C4-2B (cell line): ENCODE measurements around the gene AMZ1.

Source experiments
- ZFX ChIP-seq: fragments of 450-650 bp; IDR thresholded peaks from 2 replicates; pipeline ENCODE4 v1.6.1; 2017
- TF ChIP-seq, protein P1 (sequence below): fragments of 450-650 bp; conservative IDR thresholded peaks from 2 replicates; pipeline ENCODE4 v1.5.1; 2017; ENCODE audit warnings: mild to moderate bottlenecking

GRCh38 chr7:2738766-2739549, 51.0 kb downstream of the AMZ1 start:
- TF ChIP-seq, protein P1, sequence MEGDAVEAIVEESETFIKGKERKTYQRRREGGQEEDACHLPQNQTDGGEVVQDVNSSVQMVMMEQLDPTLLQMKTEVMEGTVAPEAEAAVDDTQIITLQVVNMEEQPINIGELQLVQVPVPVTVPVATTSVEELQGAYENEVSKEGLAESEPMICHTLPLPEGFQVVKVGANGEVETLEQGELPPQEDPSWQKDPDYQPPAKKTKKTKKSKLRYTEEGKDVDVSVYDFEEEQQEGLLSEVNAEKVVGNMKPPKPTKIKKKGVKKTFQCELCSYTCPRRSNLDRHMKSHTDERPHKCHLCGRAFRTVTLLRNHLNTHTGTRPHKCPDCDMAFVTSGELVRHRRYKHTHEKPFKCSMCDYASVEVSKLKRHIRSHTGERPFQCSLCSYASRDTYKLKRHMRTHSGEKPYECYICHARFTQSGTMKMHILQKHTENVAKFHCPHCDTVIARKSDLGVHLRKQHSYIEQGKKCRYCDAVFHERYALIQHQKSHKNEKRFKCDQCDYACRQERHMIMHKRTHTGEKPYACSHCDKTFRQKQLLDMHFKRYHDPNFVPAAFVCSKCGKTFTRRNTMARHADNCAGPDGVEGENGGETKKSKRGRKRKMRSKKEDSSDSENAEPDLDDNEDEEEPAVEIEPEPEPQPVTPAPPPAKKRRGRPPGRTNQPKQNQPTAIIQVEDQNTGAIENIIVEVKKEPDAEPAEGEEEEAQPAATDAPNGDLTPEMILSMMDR: no peak
- no peak for TF ChIP-seq ZFX
